Measurements from ENCODE around the gene RPP40. TPM values are rescaled to one million over a fixed set of nuclear protein-coding genes. Genes with fewer than 3 reads are reported as not detected.

Gene RPP40
- polyA plus RNA-seq, 3 donors, result 1.7 to 11.1 (median 7.4) TPM

DNA sequence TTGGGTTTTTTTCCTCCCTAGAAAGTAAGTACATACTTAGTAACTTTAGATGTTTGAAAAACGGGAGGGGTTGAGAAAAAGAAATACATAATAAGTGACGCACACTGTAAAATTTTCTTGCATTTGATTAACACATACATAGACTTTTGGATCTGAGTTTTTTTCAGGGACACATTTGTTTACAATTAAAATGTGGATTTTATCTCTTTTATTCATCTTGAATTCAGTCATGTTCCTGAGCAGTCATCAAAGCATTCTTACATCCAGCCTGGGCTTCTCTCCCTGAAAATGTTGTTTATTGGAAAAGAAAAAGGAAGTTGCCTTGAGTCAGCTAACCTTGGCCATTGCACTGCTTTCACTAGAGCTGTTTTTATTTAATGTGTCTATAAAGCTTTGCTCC is 8.7 kb upstream of the RPP40 start:
- Histone ChIP-seq H3K79me2 (ENCODE audit: insufficient read depth, low read length) (no peaks in the 10 kb centered on the region), H3K9me3 (replicated peaks in 1 of 2; ENCODE audit: control insufficient read depth in 1 of 2, insufficient read depth in 1 of 2, low read length in 2 of 2) (no peaks in the 10 kb centered on the region), H4K20me1 (ENCODE audit: insufficient read depth, low read length) (no peaks in the 10 kb centered on the region), H3K36me3 (replicated peaks in 1 of 2; ENCODE audit: control insufficient read depth in 1 of 2, insufficient read depth in 2 of 2, low read length in 2 of 2) (no peaks in the 10 kb centered on the region), H3K4me2 (replicated peaks; ENCODE audit: extremely low read depth, low read length, poor library complexity, severe bottlenecking) (no peak overlapping the region), H3K27ac (ENCODE audit: low read depth in 1 of 2, low read length in 2 of 2) (no peak overlapping the region), H3K27me3 (ENCODE audit: control insufficient read depth in 2 of 2, insufficient read depth in 2 of 2, low read length in 2 of 2) (no peaks in the 10 kb centered on the region), H3K4me3 (replicated peaks in 1 of 3; ENCODE audit: low read depth in 2 of 3, low read length in 3 of 3) (no peak overlapping the region), H2AFZ (ENCODE audit: insufficient read depth, low read depth, low read length, poor library complexity, severe bottlenecking) (no peak overlapping the region), H3K9ac (ENCODE audit: insufficient read depth, low read length, poor library complexity, severe bottlenecking) (no peak overlapping the region), H3K4me1 (ENCODE audit: control insufficient read depth in 1 of 2, insufficient read depth in 2 of 2, low read length in 2 of 2) (no peaks in the 10 kb centered on the region)
- Mint-ChIP-seq H3K27ac (no peak overlapping the region), H3K4me1 (no peaks in the 10 kb centered on the region), H3K36me3 (no peaks in the 10 kb centered on the region), H3K27me3 (ENCODE audit: low read depth in 3 of 3) (peaks cover 0 to 2% (median 0%) of the 10 kb centered on the region in 3 donors), H3K4me3 (no peak overlapping the region), H3K9me3 (peaks cover 0 to 10% (median 3%) of the 10 kb centered on the region in 7 donors)
- WGBS (ENCODE audit: insufficient coverage), result no CpG with 5 or more reads among the region's 2 CpGs
- intact Hi-C loops (cut with micrococcal nuclease), result no loop called here
- DNase-seq, result no peak
- TF ChIP-seq CTCF (IDR thresholded peaks at IDR 0.05), result no peak

GRCh38 chr6:5011346-5011745 is 7.5 kb upstream of the RPP40 start:
- Histone ChIP-seq H3K9ac (ENCODE audit: insufficient read depth, low read length, poor library complexity, severe bottlenecking) (no peak overlapping the region), H3K27ac (ENCODE audit: low read depth in 1 of 2, low read length in 2 of 2) (no peak overlapping the region), H3K4me3 (replicated peaks in 1 of 3; ENCODE audit: low read depth in 2 of 3, low read length in 3 of 3) (no peak overlapping the region), H4K20me1 (ENCODE audit: insufficient read depth, low read length) (no peaks in the 10 kb centered on the region), H3K27me3 (ENCODE audit: control insufficient read depth in 2 of 2, insufficient read depth in 2 of 2, low read length in 2 of 2) (no peaks in the 10 kb centered on the region), H3K79me2 (ENCODE audit: insufficient read depth, low read length) (no peaks in the 10 kb centered on the region), H3K9me3 (replicated peaks in 1 of 2; ENCODE audit: control insufficient read depth in 1 of 2, insufficient read depth in 1 of 2, low read length in 2 of 2) (no peaks in the 10 kb centered on the region), H2AFZ (ENCODE audit: insufficient read depth, low read depth, low read length, poor library complexity, severe bottlenecking) (no peak overlapping the region), H3K4me2 (replicated peaks; ENCODE audit: extremely low read depth, low read length, poor library complexity, severe bottlenecking) (no peak overlapping the region), H3K4me1 (ENCODE audit: control insufficient read depth in 1 of 2, insufficient read depth in 2 of 2, low read length in 2 of 2) (no peaks in the 10 kb centered on the region), H3K36me3 (replicated peaks in 1 of 2; ENCODE audit: control insufficient read depth in 1 of 2, insufficient read depth in 2 of 2, low read length in 2 of 2) (no peaks in the 10 kb centered on the region)
- H3K4me1 Mint-ChIP-seq, result no peaks in the 10 kb centered on the region
- no peak for TF ChIP-seq CTCF (IDR thresholded peaks at IDR 0.05)
- H3K4me3 Mint-ChIP-seq, result no peak overlapping the region
- 94% methylated on average over 9 of the region's 12 CpGs for WGBS (ENCODE audit: insufficient coverage)
- DNase-seq, result no peak
- intact Hi-C loops (cut with micrococcal nuclease), result no loop called here
- H3K27ac Mint-ChIP-seq, result no peak overlapping the region
- peaks cover 0 to 8% (median 3%) of the 10 kb centered on the region in 7 donors for H3K9me3 Mint-ChIP-seq
- H3K36me3 Mint-ChIP-seq, result no peaks in the 10 kb centered on the region
- peaks cover 0 to 2% (median 0%) of the 10 kb centered on the region in 3 donors for H3K27me3 Mint-ChIP-seq (ENCODE audit: low read depth in 3 of 3)
